NCI-H1092 (cell line): ENCODE data around the gene STAT1.

Experiments used
- DNase-seq: peaks from one replicate; lab custom pipeline; 2025; lab: John Stamatoyannopoulos, UW

The STAT1 gene

GRCh38 chr2:191031256-191031655, 17.3 kb upstream of the STAT1 start:
- no peak for DNase-seq

GRCh38 chr2:191030521-191031154, 16.7 kb upstream of the STAT1 start:
- peak; percentile 17 for DNase-seq

GRCh38 chr2:191029280-191029950, 15.4 kb upstream of the STAT1 start:
- DNase-seq, result no peak

- DNase-seq, result no peak
Observed at GRCh38 chr2:191026377-191026776, 12.4 kb upstream of the STAT1 start.

GRCh38 chr2:191025135-191025534, 11.2 kb upstream of the STAT1 start:
- no peak for DNase-seq

GRCh38 chr2:191023235-191023679, 9.3 kb upstream of the STAT1 start:
- no peak for DNase-seq

- no peak for DNase-seq
Observed at GRCh38 chr2:191020742-191021381, 6.9 kb upstream of the STAT1 start.

GRCh38 chr2:191020221-191020741, 6.3 kb upstream of the STAT1 start:
- peak; percentile 90 for DNase-seq

- DNase-seq, result no peak
Observed at GRCh38 chr2:191019376-191019775, 5.4 kb upstream of the STAT1 start.

GRCh38 chr2:191018643-191019119, 4.7 kb upstream of the STAT1 start:
- no peak for DNase-seq

- no peak for DNase-seq
Observed at GRCh38 chr2:191018048-191018447, 4.1 kb upstream of the STAT1 start.

- DNase-seq, result no peak
Observed at GRCh38 chr2:191015831-191016230, 1.9 kb upstream of the STAT1 start.

GRCh38 chr2:191015239-191015638, 1.3 kb upstream of the STAT1 start:
- no peak for DNase-seq

GRCh38 chr2:191014653-191015020, 666 bp upstream of the STAT1 start:
- no peak for DNase-seq

- DNase-seq, result peak; percentile 25
Observed at GRCh38 chr2:191013682-191013931, 364 bp downstream of the STAT1 start.

GRCh38 chr2:191012845-191013681, 908 bp downstream of the STAT1 start:
- no peak for DNase-seq

GRCh38 chr2:191012346-191012745, 1.6 kb downstream of the STAT1 start:
- no peak for DNase-seq

GRCh38 chr2:191010887-191011885, 2.8 kb downstream of the STAT1 start:
- no peak for DNase-seq

- DNase-seq, result no peak
Observed at GRCh38 chr2:191009541-191010374, 4.2 kb downstream of the STAT1 start.

GRCh38 chr2:191008286-191008685, 5.7 kb downstream of the STAT1 start:
- no peak for DNase-seq
